ENCODE measurements around the gene FCRL5. TPM values are rescaled to one million over a fixed set of nuclear protein-coding genes. Genes with fewer than 3 reads are reported as not detected.

Gene FCRL5
- not detected in 2 replicates for total RNA-seq (2014; rRNA removed; shearing (Covaris generic))
- not detected in 2 replicates for polyA plus RNA-seq (2016; fragmentation: Nextera tagmentation; extraction: Ambion mirVana)

DNA sequence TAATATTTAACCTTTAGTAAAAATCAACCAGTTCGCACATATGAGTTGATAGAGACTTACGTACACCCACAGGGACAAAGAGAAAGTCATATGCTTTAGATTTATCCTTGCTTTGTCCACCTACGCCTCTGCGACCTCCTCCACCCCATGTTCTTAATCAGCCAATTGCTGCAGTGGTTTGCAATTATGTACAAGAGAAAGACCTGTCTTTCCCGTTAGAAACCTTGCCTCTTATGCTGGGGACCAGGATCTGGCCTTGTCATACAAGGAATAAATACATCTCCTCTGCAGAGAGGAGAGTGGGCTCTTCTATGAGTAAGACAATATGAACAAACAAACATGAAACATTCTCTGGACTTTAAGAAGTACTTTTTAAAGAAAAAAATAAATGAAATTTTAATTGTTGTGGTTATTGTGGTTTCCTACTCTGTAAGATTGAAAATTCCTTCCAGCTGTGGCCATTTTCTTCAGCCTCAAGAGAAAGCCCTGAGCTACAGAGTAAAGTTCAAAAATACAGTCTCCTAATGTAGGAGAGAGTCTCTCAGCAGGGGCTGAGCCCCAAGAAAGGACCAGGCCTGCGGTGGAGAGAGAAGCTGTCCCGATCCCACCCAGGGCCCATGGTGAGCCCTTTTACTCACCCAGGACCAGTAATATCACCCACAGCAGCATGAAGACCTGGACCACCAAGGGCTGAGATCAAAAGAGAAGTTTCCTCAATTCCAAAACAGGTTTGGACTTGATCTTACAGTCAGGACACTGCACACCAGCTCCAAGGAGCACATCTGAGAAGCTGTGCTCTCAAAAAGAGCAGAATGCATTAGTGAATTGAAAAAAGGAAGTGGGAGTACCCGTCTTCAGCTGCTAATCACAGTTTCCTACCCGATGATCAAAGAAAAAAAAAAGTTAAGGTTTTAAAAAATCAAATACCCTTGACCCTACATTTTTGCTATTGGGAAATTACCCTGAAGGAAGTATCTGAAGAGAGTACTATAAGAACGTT lies at the start of gene FCRL5:
Gene FCRL5 (minus strand): TSS at position 822 of the 1,000 bp plus-strand sequence. CDS start 153 bp downstream, at position 669.
- no peaks in the 10 kb centered on the region for H3K36me3 ChIP-seq (ENCODE audit: low read depth)
- in situ Hi-C loops (cut with MboI), result no loop called here
- no peaks in the 10 kb centered on the region for H4K20me1 ChIP-seq (ENCODE audit: insufficient read depth)
- WGBS, 2 experiments (ENCODE audit: low coverage in 1 of 2, low lambda C conversion rate in 2 of 2, missing lambda C conversion rate in 2 of 2), result 20 to 24% methylated on average over 10 of the region's 10 CpGs
- H3K27ac ChIP-seq, result no peak within 1 kb of the TSS
- H3K79me2 ChIP-seq (ENCODE audit: insufficient read depth), result no peaks in the 10 kb centered on the region
- no peak within 1 kb of the TSS for H3K9ac ChIP-seq
- no peak for TF ChIP-seq EZH2 (IDR thresholded peaks at IDR 0.05; ENCODE audit: insufficient read depth, poor library complexity, severe bottlenecking)
- no peak for TF ChIP-seq EZH2phosphoT487 (IDR thresholded peaks at IDR 0.05; ENCODE audit: insufficient read depth, low read depth)
- no peak for DNase-seq
- no peaks in the 10 kb centered on the region for H3K9me3 ChIP-seq (ENCODE audit: low read depth)
- H3K4me3 ChIP-seq, result no peak within 1 kb of the TSS
- no peaks in the 10 kb centered on the region for H3K4me1 ChIP-seq (ENCODE audit: insufficient read depth)
- H3K9me2 ChIP-seq (ENCODE audit: insufficient read depth), result no peaks in the 10 kb centered on the region
- no peak within 1 kb of the TSS for H2AFZ ChIP-seq
- H3K27me3 ChIP-seq (replicated peaks; ENCODE audit: insufficient read depth), result no peaks in the 10 kb centered on the region
- H3K4me2 ChIP-seq (ENCODE audit: unreplicated experiment), result no peak within 1 kb of the TSS
- H3F3A ChIP-seq (ENCODE audit: insufficient read depth), result no peaks in the 10 kb centered on the region

DNA sequence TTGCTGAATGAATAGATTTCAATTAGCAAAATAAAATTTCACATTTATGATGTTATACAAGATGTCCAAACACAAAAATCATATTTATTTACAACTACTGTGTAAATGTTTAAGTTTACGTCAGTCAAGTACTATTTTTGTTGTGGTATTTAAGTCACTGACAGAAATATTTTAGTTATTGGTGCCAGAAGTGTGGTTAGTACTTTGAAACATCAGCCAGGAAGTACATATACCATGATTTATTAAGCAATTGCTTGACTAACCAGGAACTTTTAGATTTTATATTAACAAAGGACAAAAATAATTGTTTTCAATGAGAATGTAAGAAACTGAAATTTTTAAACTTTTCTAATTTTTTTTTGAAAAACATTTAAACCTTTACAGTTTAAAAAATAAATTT lies 47.9 kb upstream of the FCRL5 start:
- Histone ChIP-seq H3K9ac (no peak overlapping the region), H3K27me3 (replicated peaks; ENCODE audit: insufficient read depth) (no peaks in the 10 kb centered on the region), H3K4me3 (no peak overlapping the region), H2AFZ (no peak overlapping the region), H3K4me1 (ENCODE audit: insufficient read depth) (no peaks in the 10 kb centered on the region), H3K4me2 (ENCODE audit: unreplicated experiment) (no peak overlapping the region), H4K20me1 (ENCODE audit: insufficient read depth) (no peaks in the 10 kb centered on the region), H3K9me2 (ENCODE audit: insufficient read depth) (no peaks in the 10 kb centered on the region), H3F3A (ENCODE audit: insufficient read depth) (no peaks in the 10 kb centered on the region), H3K36me3 (ENCODE audit: low read depth) (no peaks in the 10 kb centered on the region), H3K9me3 (ENCODE audit: low read depth) (no peaks in the 10 kb centered on the region), H3K79me2 (ENCODE audit: insufficient read depth) (no peaks in the 10 kb centered on the region), H3K27ac (no peak overlapping the region)
- 3 to 8% methylated on average over 1 of the region's 1 CpG for WGBS, 2 experiments (ENCODE audit: low coverage in 1 of 2, low lambda C conversion rate in 2 of 2, missing lambda C conversion rate in 2 of 2)
- TF ChIP-seq EZH2 (IDR thresholded peaks at IDR 0.05; ENCODE audit: insufficient read depth, poor library complexity, severe bottlenecking), result no peak
- TF ChIP-seq EZH2phosphoT487 (IDR thresholded peaks at IDR 0.05; ENCODE audit: insufficient read depth, low read depth), result no peak
- DNase-seq, result no peak
- in situ Hi-C loops (cut with MboI), result no loop called here

DNA sequence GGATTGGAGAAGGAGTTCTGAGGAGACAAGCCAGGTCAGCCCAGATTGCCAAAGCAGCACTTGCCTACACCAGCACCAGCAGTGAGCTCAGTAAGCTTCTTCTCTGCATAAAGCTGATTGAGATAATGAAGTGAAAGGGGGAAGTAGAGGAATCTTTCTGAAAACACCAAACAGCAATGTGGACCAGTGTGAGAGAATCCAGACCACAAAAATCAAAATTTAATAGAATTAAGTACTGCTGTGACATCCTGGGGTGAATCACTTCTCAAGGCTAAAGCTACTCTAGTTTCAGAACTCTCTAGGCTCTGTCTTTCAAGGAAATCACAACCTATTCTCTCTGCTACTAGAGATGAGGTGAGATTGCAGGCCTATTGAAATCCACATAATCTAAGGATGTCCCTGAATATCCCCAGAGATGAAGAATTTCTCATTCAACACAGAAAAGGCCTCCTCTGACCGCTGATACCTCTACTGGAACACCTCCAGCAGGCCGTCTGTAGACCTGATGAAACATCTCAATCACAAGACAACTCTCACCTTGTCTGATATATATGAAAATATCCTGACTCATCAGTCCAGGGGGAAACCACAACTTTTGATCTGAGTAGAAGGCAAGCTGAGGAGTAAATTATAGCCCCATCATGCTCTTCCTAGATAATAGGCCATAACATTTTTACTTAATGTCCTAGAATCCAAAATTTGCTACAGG lies 45.8 kb upstream of the FCRL5 start, which contains the start of gene FCRL4:
Gene FCRL4 (minus strand): TSS at position 127 of the 709 bp plus-strand sequence. CDS start 141 bp downstream, outside the sequence.
- H3K27ac ChIP-seq, result no peak within 1 kb of the TSS
- H3K9me2 ChIP-seq (ENCODE audit: insufficient read depth), result no peaks in the 10 kb centered on the region
- TF ChIP-seq EZH2phosphoT487 (IDR thresholded peaks at IDR 0.05; ENCODE audit: insufficient read depth, low read depth) (no peak), EZH2 (IDR thresholded peaks at IDR 0.05; ENCODE audit: insufficient read depth, poor library complexity, severe bottlenecking) (no peak)
- no peak within 1 kb of the TSS for H3K4me2 ChIP-seq (ENCODE audit: unreplicated experiment)
- no peak within 1 kb of the TSS for H2AFZ ChIP-seq
- no peaks in the 10 kb centered on the region for H3K4me1 ChIP-seq (ENCODE audit: insufficient read depth)
- H3F3A ChIP-seq (ENCODE audit: insufficient read depth), result no peaks in the 10 kb centered on the region
- no peaks in the 10 kb centered on the region for H4K20me1 ChIP-seq (ENCODE audit: insufficient read depth)
- H3K27me3 ChIP-seq (replicated peaks; ENCODE audit: insufficient read depth), result no peaks in the 10 kb centered on the region
- no peak for DNase-seq
- H3K9ac ChIP-seq, result no peak within 1 kb of the TSS
- no peaks in the 10 kb centered on the region for H3K79me2 ChIP-seq (ENCODE audit: insufficient read depth)
- 22 to 31% methylated on average over 2 of the region's 2 CpGs for WGBS, 2 experiments (ENCODE audit: low coverage in 1 of 2, low lambda C conversion rate in 2 of 2, missing lambda C conversion rate in 2 of 2)
- no peak within 1 kb of the TSS for H3K4me3 ChIP-seq
- no peaks in the 10 kb centered on the region for H3K9me3 ChIP-seq (ENCODE audit: low read depth)
- H3K36me3 ChIP-seq (ENCODE audit: low read depth), result no peaks in the 10 kb centered on the region
- in situ Hi-C loops (cut with MboI), result no loop called here

DNA sequence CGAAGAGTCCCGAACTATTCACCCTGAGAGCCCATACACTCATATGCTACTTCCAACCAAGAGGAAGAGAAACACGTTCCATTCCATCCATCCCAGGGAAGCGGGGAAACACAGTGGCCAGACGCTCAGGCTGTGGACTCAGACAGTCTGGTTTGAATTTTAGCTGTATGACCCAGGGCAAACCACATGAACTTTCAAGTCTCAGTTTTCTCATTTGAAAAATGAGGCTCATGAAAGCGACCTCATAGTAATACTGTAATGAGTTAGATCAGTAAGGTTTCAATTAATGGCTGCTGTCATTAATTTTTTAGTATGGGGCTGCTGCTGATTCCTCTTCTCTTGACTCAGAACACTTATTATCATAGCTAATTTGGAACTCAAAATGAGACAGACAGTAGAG lies 44.1 kb upstream of the FCRL5 start:
- Histone ChIP-seq H4K20me1 (ENCODE audit: insufficient read depth) (no peaks in the 10 kb centered on the region), H3K9me3 (ENCODE audit: low read depth) (no peaks in the 10 kb centered on the region), H2AFZ (no peak overlapping the region), H3K79me2 (ENCODE audit: insufficient read depth) (no peaks in the 10 kb centered on the region), H3K36me3 (ENCODE audit: low read depth) (no peaks in the 10 kb centered on the region), H3K9ac (no peak overlapping the region), H3K9me2 (ENCODE audit: insufficient read depth) (no peaks in the 10 kb centered on the region), H3K4me1 (ENCODE audit: insufficient read depth) (no peaks in the 10 kb centered on the region), H3K4me2 (ENCODE audit: unreplicated experiment) (no peak overlapping the region), H3F3A (ENCODE audit: insufficient read depth) (no peaks in the 10 kb centered on the region), H3K27ac (no peak overlapping the region), H3K27me3 (replicated peaks; ENCODE audit: insufficient read depth) (no peaks in the 10 kb centered on the region), H3K4me3 (no peak overlapping the region)
- no peak for TF ChIP-seq EZH2phosphoT487 (IDR thresholded peaks at IDR 0.05; ENCODE audit: insufficient read depth, low read depth)
- no peak for TF ChIP-seq EZH2 (IDR thresholded peaks at IDR 0.05; ENCODE audit: insufficient read depth, poor library complexity, severe bottlenecking)
- in situ Hi-C loops (cut with MboI), result no loop called here
- no peak for DNase-seq
- WGBS, 2 experiments (ENCODE audit: low coverage in 1 of 2, low lambda C conversion rate in 2 of 2, missing lambda C conversion rate in 2 of 2), result 0 to 6% methylated on average over 6 of the region's 6 CpGs
